Panc1 (cell line): ENCODE measurements around the gene LAMP1. TPM values are rescaled to one million over a fixed set of nuclear protein-coding genes. Genes with fewer than 3 reads are reported as not detected.

Source experiments
- ATAC-seq: fragments of 200-7000 bp; cut with Tn5 transposase; 2 replicates; pipeline ENCODE4 v1.9.1; 2020; ENCODE audit warnings: mild to moderate bottlenecking, moderate library complexity
- BruUV-seq: library from RNA; stranded (reverse); fragments of 400-500 nt; replicated peaks from 2 replicates; lab custom pipeline; 2021; lab: Mats Ljungman, UMichigan
- CTCF ChIA-PET: fragments of 300-600 bp; sonication (Branson Sonifier 250); formaldehyde crosslinking; loops from one replicate; lab custom pipeline; 2022; ENCODE audit warnings: antibody characterized with exemption; lab: Charles Lee
- POLR2A ChIA-PET: fragments of 300-600 bp; sonication (Branson Sonifier 250); formaldehyde crosslinking; loops from one replicate; lab custom pipeline; 2022; ENCODE audit warnings: antibody characterized with exemption; lab: Charles Lee
- DNase-seq: peaks from one replicate; pipeline ENCODE4 v3.0.0-alpha.2; 2010; ENCODE audit warnings: low read depth, low spot score
- H3K27ac ChIP-seq: 2 replicates; pipeline ENCODE4 v1.5.1; 2011; ENCODE audit warnings: mild to moderate bottlenecking, low read length, inconsistent platforms
- H3K27me3 ChIP-seq: fragments of 200-500 bp; sonication (Bioruptor generic); 2 replicates; pipeline ENCODE4 v1.6.0; 2014; ENCODE audit warnings: low read length, inconsistent platforms; ENCODE audit not compliant: control insufficient read depth, insufficient read depth
- H3K36me3 ChIP-seq: fragments of 200-500 bp; sonication (Bioruptor generic); 2 replicates; pipeline ENCODE4 v1.5.1; 2014; ENCODE audit warnings: inconsistent platforms, mild to moderate bottlenecking, low read length, moderate library complexity; ENCODE audit not compliant: control insufficient read depth, insufficient read depth
- H3K4me1 ChIP-seq: 2 replicates; pipeline ENCODE4 v1.5.1; 2011; ENCODE audit warnings: inconsistent platforms, mild to moderate bottlenecking, low read length, moderate library complexity; ENCODE audit not compliant: control insufficient read depth, insufficient read depth
- H3K4me3 ChIP-seq, 2 experiments: 2 replicates each; pipeline ENCODE4 v1.5.1; 2011 to 2012; ENCODE audit warnings: low read depth in 2 of 2, low read length in 2 of 2, mild to moderate bottlenecking in 2 of 2, inconsistent platforms in 1 of 2, moderate library complexity in 1 of 2
- H3K9me3 ChIP-seq: fragments of 200-500 bp; sonication (Bioruptor generic); 2 replicates; pipeline ENCODE4 v1.5.1; 2014; ENCODE audit warnings: low read depth, mild to moderate bottlenecking, inconsistent platforms, low read length, moderate library complexity; ENCODE audit not compliant: control insufficient read depth, insufficient read depth
- POLR2AphosphoS5 ChIP-seq: IDR thresholded peaks from 2 replicates; pipeline ENCODE4 v1.6.1; 2012; ENCODE audit warnings: mild to moderate bottlenecking, low read depth, low read length, moderate library complexity
- REST ChIP-seq, 2 experiments: IDR thresholded peaks; 2 replicates each; pipeline ENCODE4 v1.6.1; 2011 to 2012; ENCODE audit warnings: low read depth in 2 of 2, control low read depth in 1 of 2, low read length in 1 of 2, mild to moderate bottlenecking in 1 of 2, moderate library complexity in 1 of 2; ENCODE audit not compliant: insufficient read depth in 1 of 2
- SIN3A ChIP-seq: IDR thresholded peaks from 2 replicates; pipeline ENCODE4 v1.6.1; 2012; ENCODE audit warnings: low read depth, mild to moderate bottlenecking, low read length, moderate library complexity, borderline replicate concordance; ENCODE audit not compliant: insufficient read depth
- TCF7L2 ChIP-seq: IDR thresholded peaks from 2 replicates; pipeline ENCODE4 v1.6.1; 2011; ENCODE audit warnings: mild to moderate bottlenecking, low read depth, low read length, inconsistent platforms
- in situ Hi-C: cut with HindIII; loops from 2 replicates; pipeline ENCODE4 v1.10.0; 2016; ENCODE audit warnings: low sequenced_read_pairs, low pct_unique_long_range_greater_than_20kb
- intact Hi-C: fragments of 100-400 bp; cut with micrococcal nuclease; formaldehyde crosslinking; loops from one replicate; pipeline ENCODE4 v1.10.0; 2022; ENCODE audit not compliant: unreplicated experiment
- total RNA-seq: library from RNA; stranded (reverse); gene quantifications from one replicate; pipeline ENCODE4 v1.2.1, GENCODE V29; 2021; ENCODE audit not compliant: unreplicated experiment
- TF ChIP-seq, protein P1 (sequence below): fragments of 450-650 bp; IDR thresholded peaks from 2 replicates; pipeline ENCODE4 v1.5.1; 2017; ENCODE audit warnings: mild to moderate bottlenecking

LAMP1 gene
- total RNA-seq, 1 experiment from 2014 or later = 212 TPM

GRCh38 chr13:113318956-113319355 lies 21.9 kb downstream of the LAMP1 start:
- Histone ChIP-seq H3K4me3 (no peak overlapping the region), H3K27ac (no peak overlapping the region), H3K27me3 (no peaks in the 10 kb centered on the region), H3K36me3 (no peaks in the 10 kb centered on the region), H3K4me1 (no peaks in the 10 kb centered on the region), H3K9me3 (no peaks in the 10 kb centered on the region)
- POLR2A ChIA-PET = no interaction called here
- CTCF ChIA-PET = no interaction called here
- ATAC-seq (no peak), DNase-seq (no peak)
- no peak for TF ChIP-seq SIN3A
- TF ChIP-seq TCF7L2 = no peak
- TF ChIP-seq REST (IDR thresholded peaks at IDR 0.05; ENCODE audit: insufficient read depth in 1 of 2, low read depth in 2 of 2, low read length in 1 of 2) = no peak
- TF ChIP-seq, protein P1, sequence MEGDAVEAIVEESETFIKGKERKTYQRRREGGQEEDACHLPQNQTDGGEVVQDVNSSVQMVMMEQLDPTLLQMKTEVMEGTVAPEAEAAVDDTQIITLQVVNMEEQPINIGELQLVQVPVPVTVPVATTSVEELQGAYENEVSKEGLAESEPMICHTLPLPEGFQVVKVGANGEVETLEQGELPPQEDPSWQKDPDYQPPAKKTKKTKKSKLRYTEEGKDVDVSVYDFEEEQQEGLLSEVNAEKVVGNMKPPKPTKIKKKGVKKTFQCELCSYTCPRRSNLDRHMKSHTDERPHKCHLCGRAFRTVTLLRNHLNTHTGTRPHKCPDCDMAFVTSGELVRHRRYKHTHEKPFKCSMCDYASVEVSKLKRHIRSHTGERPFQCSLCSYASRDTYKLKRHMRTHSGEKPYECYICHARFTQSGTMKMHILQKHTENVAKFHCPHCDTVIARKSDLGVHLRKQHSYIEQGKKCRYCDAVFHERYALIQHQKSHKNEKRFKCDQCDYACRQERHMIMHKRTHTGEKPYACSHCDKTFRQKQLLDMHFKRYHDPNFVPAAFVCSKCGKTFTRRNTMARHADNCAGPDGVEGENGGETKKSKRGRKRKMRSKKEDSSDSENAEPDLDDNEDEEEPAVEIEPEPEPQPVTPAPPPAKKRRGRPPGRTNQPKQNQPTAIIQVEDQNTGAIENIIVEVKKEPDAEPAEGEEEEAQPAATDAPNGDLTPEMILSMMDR = no peak
- TF ChIP-seq POLR2AphosphoS5 = no peak
- intact Hi-C loops = no loop called here
- in situ Hi-C loops = no loop called here
- BruUV-seq = no TSS peak

- BruUV-seq = no TSS peak
- CTCF ChIA-PET = no interaction called here
- H3K4me3 ChIP-seq = no peak overlapping the region
- TF ChIP-seq, protein P1 = no peak
- no peak for TF ChIP-seq SIN3A
- no peak for TF ChIP-seq TCF7L2
- no peak for TF ChIP-seq POLR2AphosphoS5
- TF ChIP-seq REST (IDR thresholded peaks at IDR 0.05; ENCODE audit: insufficient read depth in 1 of 2, low read depth in 2 of 2, low read length in 1 of 2) = no peak
- POLR2A ChIA-PET = no interaction called here
- no peaks in the 10 kb centered on the region for H3K4me1 ChIP-seq
- H3K27ac ChIP-seq = no peak overlapping the region
- H3K27me3 ChIP-seq = no peaks in the 10 kb centered on the region
- H3K36me3 ChIP-seq = 0 out of 2 replicates have a peak, but pooled peaks cover 3% of the 10 kb centered on the region
- intact Hi-C loops = no loop called here
- ATAC-seq = no peak
- no peak for DNase-seq
- no peaks in the 10 kb centered on the region for H3K9me3 ChIP-seq
- in situ Hi-C loops = no loop called here
These were observed 22.3 kb downstream of the LAMP1 start for GRCh38 chr13:113319371-113319770.
